ENCODE measurements around the gene GNB3.

The GNB3 gene

DNA sequence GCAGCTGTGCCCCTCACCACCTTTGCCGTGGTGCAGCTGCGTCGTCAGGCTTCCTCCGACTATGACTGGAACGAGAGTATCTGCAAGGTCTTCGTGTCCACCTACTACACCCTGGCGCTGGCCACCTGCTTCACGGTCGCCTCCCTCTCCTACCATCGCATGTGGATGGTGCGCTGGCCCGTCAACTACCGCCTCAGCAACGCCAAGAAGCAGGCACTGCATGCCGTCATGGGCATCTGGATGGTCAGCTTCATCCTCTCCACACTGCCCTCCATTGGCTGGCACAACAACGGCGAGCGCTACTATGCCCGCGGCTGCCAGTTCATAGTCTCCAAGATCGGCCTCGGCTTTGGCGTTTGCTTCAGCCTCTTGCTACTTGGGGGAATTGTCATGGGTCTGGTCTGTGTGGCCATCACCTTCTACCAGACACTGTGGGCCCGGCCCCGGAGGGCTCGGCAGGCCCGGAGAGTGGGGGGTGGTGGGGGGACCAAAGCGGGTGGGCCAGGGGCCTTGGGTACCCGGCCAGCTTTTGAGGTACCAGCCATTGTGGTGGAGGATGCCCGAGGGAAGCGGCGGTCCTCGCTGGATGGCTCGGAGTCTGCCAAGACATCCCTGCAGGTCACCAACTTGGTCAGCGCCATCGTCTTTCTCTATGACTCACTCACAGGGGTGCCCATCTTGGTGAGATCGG lies 16.5 kb upstream of the GNB3 start:
- peak in 1 of 2 experiments; percentile 33 for DNase-seq

DNA sequence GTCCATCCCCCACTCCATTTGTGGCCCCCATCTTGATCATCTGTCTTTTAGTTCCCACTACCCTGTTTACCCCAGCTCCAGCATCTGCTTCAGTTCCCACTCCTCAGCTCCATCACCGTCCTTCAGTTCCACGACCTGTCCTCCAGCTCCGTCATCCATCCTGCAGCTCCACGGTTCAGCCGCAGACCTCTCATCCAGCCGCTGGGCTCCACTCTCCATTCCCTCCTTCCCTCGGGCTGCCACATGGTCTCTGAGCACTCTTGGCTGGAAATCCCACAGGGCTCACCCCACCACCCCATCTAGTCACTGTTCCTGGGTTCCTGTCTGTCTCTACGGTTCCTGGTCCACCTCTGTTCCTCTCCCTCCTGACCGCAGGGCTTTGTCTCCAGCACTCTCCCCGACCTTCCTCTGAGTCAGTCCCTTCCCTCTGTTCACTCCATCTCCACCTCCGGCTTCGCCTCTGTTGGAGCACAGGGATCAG lies 15.8 kb upstream of the GNB3 start:
- DNase-seq: peak in 1 of 2 experiments; percentile 57

DNA sequence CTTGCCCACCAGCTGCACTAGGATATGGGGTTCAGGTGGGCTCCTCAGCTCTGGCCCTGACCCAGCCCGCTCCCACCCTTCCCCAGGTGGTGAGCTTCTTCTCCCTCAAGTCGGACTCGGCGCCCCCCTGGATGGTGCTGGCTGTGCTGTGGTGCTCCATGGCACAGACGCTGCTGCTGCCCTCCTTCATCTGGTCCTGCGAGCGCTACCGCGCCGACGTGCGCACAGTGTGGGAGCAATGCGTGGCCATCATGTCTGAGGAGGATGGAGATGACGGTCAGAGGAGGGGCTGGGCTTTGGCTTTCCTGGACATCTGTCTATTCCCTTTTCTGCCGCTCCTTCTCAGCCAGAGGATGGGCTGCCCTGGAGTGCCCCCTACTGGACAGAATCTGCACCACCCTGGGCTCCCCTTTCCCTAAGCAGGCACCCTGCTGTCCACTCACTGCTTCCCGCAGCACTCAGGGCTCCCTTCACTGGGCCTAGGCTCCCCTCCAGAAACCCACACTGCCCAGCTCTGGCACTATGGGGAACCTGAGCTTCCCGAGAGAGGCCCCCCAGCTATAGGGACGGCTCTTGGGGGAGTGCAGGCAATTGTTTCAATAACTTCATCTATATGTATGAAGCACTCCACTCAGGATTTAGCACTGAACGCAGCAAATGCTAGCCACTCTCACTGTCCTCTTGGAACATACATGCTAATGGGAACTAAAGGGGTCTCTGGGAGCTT lies 15.2 kb upstream of the GNB3 start:
- peak; percentile 40 to 84 for DNase-seq

DNA sequence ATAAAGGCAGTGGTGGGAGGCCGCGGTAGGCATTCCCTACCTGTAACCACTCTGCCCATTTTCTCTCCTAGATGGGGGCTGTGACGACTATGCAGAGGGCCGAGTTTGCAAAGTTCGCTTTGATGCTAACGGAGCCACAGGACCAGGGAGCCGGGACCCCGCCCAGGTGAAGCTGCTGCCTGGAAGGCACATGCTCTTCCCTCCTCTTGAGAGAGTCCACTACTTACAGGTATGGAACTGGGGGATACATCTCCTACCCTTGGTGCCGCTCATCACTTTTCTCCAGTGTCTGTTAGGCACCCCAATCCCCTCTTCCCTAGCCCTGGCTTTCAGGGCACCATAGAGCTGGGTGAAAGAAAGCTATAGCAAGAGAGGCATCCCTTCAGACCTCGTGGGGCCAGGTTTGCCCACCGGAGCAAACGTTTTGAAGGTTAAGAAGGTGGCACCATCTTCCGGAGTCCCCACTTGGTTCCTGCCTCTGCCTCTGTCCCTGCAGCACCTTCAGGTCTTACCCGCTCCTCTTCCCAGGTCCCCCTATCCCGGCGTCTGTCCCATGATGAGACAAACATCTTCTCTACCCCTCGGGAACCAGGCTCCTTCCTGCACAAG lies 14.5 kb upstream of the GNB3 start:
- no peak for DNase-seq

DNA sequence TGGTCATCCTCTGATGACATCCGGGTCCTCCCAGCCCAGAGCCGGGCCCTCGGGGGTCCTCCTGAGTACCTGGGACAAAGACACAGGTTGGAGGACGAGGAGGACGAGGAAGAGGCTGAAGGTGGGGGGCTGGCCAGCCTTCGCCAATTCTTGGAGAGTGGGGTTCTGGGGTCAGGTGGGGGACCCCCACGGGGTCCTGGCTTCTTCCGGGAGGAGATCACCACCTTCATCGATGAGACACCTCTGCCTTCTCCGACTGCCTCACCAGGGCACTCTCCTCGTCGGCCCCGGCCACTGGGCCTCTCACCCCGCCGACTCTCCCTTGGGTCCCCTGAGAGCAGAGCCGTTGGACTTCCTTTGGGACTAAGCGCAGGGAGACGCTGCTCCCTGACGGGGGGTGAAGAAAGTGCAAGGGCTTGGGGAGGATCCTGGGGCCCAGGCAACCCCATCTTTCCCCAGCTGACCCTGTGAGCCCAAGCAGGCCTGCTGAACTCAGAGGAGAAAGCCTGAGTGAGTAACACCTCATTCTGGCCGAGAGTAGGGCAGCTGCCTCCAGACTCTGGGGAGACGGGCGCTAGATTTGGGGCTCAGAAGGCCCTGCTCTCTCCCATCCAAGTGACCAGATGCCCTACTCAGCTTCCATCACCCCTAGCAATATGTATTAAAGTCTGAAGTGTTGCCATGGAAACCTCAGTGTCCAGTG lies 13.8 kb upstream of the GNB3 start:
- DNase-seq: no peak

DNA sequence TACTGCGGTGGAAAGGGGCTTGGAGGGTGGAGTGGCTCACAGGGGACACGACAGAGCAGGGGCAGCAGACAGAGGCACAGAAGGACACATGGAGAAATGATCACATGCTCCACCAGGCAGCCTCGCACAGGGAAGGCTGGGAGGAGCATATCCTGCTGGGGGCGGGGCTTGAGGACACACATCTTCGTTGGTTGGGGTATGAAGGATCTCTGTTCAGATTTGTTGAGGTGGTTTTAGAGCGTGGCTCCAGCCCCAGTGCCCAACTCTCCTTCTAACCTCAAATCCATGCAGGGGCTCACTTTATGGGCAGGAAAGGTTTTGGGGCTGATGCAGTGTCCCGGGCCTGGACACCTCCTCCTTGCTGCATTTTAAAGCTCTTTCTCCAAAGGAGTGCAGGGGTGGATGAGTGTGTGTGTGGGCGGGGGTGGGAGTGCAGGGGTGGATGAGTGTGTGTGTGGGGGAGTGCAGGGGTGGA lies 13.3 kb upstream of the GNB3 start:
- peak; percentile 71 to 94 for DNase-seq

DNA sequence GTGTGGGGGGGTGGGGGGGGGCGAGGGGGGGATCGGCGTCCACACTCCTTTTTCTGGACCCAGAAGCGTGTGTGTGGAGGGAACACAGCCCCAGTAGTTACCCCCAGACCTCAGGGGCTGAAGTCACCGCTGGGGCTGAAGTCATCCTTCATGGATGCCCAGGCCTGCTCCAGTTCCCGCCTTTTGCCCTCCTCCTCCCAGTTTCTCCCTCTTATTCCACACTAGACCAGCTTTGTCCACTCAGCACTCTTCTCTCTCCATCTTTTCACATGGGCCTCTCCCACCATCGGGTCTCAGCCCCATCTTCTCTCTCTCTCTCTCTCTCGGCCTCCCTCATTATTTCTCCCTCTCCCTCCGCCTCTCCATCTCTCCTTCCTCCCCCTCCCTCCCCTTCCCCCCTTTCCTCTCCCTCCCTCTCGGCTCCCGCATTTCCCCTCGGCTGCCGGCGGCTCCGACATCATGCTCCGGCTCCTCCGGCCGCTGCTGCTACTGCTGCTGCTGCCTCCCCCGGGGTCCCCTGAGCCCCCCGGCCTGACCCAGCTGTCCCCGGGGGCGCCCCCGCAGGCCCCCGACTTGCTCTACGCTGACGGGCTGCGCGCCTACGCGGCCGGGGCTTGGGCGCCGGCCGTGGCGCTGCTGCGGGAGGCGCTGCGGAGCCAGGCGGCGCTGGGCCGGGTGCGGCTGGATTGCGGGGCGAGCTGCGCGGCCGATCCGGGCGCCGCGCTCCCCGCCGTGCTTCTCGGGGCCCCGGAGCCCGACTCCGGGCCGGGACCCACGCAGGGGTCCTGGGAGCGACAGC lies 12.5 kb upstream of the GNB3 start, which contains the start of gene P3H3:
TSS of gene P3H3 (plus strand) at position 426 of the 799 bp plus-strand sequence. CDS start at position 460, 34 bp downstream.
- peak in 1 of 2 experiments; percentile 74 for DNase-seq

DNA sequence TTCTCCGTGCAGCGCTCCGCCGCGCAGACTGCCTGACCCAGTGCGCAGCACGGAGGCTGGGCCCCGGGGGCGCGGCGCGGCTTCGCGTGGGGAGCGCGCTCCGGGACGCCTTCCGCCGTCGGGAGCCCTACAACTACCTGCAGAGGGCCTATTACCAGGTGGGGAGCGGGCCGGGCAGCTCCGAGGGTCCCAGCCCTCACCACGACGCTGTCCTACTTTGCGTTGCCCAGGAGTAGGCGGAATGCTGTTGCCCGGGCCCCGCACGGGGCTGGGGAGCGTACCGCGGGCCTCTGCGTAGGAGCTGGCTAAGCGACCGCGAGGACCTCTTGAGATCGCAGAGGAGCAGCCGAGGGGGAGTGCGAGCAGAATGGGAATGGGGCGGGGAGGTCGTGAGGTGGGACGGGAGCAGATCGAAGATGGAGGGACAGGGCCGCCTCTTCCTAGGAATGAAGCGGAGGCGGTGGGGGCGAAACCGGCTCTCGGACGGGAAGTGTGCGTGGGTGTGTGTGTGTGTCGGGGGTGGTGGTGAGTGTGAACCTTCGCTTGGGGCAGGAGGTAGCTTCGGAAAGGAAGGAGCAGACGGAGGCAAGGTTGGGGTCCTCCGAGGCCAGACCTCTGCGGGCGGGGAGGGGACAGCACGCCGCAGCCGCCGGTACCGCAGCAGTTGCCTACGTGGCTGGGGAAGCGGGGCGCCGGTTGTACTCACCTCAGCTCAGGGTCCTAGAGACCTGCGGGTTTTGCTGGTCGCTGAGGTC lies 11.8 kb upstream of the GNB3 start:
- DNase-seq: peak; percentile 22 to 83

DNA sequence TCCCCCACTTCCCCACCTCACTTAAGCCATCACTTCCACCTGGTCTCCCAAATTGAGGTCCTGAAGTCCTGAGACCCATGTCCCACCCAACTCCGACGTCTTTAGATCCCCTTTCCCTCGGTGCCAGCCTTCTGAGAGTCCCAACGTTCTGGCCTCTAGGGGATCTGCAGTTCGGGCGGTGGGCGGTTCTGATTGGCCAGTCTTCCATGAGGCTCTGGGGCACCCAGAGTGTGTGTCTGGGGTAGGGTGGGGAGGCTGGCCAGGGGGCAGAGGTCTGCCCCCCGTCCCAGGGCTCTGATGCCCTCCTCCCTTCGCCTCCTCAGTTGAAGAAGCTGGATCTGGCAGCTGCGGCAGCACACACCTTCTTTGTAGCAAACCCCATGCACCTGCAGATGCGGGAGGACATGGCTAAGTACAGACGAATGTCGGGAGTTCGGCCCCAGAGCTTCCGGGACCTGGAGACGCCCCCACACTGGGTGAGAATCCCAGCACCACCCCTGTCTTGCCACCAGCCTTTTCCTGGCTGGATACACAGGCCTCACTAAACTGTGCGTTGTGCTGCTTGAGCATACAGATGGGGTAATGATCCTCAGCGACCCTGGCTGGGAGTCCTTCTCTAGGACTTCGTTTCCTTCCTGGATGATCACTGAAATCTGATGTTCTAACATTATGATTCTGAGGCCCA lies 11.0 kb upstream of the GNB3 start:
- peak; percentile 47 to 83 for DNase-seq

DNA sequence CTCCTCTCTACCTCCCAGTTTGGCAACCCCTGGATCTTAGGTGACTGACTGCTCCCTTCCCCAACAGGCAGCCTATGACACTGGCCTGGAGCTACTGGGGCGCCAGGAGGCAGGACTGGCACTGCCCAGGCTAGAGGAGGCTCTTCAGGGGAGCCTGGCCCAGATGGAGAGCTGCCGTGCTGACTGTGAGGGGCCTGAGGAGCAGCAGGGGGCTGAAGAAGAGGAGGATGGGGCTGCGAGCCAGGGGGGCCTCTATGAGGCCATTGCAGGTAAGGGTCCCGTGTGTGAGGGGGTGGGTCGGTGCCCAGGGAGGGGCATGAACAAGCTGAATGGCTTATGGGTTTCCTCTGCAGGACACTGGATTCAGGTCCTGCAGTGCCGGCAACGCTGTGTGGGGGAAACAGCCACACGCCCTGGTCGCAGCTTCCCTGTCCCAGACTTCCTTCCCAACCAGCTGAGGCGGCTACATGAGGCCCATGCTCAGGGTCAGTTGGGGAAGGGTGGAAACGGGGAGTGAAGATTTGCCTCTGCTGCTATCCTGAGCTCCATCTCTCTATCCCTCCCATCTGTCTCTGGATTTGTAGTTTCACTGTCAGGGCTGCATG lies 10.3 kb upstream of the GNB3 start:
- no peak for DNase-seq

DNA sequence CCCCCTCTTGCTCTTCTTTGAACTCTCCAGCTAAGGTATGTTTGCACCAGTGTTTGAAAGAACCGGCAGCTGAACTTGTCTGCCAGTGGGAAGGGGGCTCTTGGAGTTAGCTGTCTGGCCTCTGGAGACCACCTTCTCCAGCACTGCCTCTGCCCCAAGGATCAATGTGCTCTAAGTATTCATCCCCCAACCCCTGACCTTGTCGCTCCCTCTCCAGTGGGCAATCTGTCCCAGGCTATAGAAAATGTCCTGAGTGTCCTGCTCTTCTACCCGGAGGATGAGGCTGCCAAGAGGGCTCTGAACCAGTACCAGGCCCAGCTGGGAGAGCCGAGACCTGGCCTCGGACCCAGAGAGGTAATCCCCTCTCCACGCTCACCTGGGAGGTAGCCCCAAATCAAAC lies 9.7 kb upstream of the GNB3 start:
- DNase-seq: no peak

DNA sequence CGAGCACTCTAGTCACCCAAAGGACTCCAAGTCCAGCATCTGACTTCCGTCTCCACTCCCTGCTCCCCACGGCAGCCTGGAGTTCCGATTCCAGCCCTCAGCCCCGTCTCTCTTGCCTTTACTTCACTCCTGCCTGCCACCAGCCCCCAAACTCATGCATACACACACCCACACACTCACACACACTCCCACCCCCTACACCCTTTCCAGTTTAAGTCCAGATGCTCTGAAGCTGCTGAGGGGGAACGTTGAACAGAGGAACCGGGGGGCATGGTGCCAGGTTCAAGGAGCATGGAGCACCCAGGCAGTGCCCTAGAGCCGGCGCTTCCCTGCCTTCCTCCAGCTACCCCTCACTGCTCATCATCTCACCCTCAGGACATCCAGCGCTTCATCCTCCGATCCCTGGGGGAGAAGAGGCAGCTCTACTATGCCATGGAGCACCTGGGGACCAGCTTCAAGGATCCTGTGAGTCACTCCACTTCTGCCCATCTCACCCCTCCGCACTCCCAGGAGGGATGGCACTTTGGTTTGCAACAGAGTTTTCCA lies 9.2 kb upstream of the GNB3 start:
- no peak for DNase-seq

DNA sequence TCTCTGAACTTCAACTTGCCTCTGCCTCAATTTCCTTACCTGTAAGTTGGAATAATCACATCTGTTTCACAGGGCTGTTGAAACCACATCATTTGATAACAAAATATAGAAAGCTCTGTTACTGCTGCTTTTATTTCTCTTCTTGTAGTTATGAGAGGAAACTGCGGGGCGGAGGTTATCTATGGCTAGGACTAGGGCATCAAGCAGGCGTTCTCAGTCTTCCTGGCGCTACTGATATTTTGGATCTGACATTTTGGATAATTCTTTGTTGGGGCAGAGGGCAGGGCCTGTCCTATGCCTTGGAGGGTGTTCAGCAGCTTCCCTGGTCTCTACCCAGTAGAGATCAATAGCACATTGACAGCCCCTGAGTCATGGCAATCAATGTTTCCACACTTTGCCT lies 8.6 kb upstream of the GNB3 start:
- no peak for DNase-seq

DNA sequence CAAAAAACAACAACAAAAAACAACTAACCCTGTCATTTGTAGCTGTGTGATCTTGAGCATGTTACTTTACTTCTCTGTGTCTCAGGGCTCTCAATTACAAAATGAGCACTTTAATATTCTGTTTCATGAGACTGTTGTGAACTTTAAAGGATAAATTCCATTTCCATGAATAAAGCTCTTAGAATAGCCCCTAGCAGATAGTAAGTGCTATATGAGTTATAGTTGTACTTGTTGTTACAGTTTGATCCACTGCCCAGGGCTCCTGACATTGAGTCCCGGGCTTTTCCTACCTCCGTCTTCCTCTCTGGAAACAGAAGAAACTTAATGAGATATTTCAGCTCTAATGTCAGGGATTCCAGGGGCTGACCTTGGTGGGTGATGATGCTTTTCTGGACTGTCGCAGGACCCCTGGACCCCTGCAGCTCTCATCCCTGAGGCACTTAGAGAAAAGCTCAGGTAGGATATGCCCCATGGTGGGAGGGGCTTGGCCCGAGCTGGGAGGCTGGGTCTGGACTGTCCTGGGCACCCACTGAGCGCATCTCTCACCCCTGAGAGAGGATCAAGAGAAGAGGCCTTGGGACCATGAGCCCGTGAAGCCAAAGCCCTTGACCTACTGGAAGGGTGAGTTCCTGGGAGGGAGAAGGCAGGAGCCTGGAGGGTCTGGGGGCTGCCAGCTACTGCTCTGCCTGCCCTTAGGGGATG lies 7.4 kb upstream of the GNB3 start:
- DNase-seq: no peak

DNA sequence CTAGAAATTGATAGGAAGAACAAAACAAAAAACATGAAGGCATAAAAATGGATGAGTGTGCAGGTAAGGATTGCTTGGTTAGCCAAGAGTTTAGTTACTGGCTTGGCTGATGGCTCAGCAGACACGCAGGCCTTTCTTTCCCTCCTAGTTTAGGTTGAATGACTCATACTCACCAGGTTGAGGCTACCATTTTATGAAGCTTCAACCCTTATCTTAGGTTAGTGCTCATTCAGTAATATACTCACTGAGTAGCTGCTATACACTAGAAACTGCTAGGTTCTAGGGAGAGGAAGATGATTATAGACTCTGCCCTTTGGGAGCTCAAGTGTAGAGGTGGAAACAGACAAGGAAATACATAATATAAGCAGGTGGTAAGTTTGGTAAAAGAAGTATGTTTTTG lies 6.5 kb upstream of the GNB3 start:
- DNase-seq: no peak

DNA sequence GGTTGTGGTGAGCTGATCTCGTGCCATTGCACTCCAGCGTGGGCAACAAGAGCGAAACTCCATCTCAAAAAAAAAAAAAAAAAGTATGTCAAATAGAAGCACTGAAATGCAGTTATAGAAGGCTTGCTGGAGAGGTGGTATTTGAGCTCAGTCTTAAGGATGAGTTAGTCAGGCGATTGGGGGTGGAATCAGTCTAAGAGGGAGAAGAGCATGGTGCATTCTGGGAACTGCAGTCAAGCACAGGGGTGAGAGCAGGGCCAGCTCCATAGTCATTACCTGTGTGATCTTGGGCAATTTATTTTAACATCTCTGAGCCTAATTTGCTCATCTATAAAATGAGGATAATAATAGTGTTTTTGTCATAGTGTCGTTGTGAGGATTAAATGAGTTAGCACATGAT lies 5.9 kb upstream of the GNB3 start:
- no peak for DNase-seq

DNA sequence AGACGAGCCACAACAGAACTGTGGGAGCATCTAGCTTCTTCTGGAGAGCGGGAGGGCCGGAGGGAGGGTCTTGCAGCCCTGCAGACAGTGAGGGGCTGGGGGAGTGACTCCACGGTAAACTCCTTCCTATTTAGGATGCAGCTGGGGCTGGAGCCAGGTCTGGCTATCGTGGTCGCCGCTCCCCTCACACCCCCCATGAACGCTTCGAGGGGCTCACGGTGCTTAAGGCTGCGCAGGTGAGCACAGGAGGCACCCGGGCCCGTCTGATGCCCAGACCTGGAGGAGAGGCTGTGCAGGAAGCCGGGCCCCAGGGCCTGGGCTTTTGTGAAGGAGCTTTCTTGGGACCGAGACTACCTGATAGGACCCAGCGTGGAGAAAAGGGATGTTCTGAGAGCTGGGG lies 3.9 kb upstream of the GNB3 start:
- DNase-seq: no peak

DNA sequence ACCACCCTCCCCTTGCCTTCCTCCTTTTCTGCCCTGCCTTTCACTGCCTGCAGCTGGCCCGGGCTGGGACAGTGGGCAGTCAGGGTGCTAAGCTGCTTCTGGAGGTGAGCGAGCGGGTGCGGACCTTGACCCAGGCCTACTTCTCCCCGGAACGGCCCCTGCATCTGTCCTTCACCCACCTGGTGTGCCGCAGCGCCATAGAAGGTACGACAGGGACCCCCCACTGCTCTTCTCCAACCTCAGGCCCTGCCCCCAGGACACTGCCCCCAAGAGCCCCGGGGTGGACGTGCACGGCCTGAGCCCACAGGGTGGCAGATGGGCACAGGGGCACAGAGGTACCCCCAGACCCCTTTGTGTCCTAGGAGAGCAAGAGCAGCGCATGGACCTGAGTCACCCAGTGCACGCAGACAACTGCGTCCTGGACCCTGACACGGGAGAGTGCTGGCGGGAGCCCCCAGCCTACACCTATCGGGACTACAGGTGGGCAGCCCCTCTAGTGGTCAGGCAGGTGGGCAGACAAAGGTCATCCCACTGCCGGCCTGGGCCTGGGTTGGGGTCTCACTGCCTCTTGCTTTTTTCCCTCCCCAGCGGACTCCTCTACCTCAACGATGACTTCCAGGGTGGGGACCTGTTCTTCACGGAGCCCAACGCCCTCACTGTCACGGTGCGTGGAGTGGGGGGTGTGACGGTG lies 3.2 kb upstream of the GNB3 start:
- no peak for DNase-seq

DNA sequence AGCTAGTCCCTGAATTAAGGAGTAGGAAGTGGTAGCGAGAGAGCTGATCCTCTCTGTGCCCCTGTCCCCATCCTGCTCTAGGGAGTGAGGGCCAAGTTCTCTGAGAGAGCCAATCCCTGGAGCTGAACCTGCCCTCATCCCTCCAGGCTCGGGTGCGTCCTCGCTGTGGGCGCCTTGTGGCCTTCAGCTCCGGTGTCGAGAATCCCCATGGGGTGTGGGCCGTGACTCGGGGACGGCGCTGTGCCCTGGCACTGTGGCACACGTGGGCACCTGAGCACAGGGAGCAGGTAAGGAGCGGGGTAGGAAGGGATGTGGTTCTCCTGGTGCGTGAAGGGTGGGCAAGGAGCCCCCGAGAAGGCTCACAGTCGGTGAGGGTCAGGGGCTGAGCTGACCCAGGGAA lies 1.9 kb upstream of the GNB3 start:
- DNase-seq: no peak

Measured in NCI-H526 (cell line).